ENCODE data around the gene LRRC4. TPM values are rescaled to one million over a fixed set of nuclear protein-coding genes. Genes with fewer than 3 reads are reported as not detected.

LRRC4 gene
- total RNA-seq, 1 donor from 2014 or later: 13.5 TPM

Other genes with a start within 250 kb of the LRRC4 start
- gene LEP, start 209.8 kb upstream of the LRRC4 start, total RNA-seq: not detected

Measured in temporal lobe (tissue), 1 donor.